ENCODE measurements around the gene SCN1B. TPM values are rescaled to one million over a fixed set of nuclear protein-coding genes. Genes with fewer than 3 reads are reported as not detected.

SCN1B gene
- total and polyA plus RNA-seq, 10 of the 15 experiments (the other 5 are each of a cell fraction or from before 2014, with no cell fraction given), result 0.04 to 0.54 (median 0.11) TPM; not detected in 3

DNA sequence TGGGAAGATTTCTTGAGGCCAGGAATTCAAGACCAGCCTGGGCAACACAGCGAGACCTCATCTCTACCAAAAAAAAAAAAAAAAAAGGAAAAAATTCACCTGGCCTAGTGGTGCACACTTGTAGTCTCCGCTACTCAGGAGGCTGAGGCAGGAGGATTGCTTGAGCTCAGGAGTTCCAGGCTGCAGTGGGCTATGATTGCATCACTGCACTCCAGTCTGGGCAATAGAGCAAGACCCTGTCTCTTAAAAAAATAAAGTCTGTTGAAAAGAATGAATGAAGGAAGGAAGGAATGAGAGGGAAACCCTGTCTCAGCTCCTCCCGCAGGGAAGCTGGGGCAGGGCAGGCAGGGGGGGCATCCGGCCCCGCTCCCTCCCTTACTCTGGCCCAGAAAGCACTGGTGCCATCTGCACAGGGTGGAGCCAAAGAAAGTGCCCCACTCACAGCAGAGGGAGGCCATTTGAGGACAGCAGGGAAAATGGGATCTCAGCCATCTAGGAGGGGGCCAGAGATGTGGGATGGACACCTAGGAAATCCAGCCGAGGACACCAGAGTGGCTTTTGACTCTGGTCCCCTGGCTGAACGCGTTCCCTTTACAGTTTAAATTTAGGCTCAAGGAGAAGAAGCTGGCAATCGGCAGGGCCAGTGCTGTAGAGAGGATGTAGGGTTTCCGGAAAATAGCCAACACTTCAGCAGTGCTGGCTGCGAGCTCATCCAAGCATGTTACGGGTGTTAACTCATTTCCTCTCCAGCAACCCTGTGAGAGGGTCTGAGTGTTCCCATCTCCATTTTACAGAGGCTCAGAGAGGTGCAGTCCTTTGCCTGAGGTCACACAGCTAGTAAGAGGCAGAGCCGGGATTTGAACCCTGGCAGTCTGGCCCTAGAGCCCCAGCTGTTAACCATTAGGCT, 7.7 kb downstream of the SCN1B start:
- CTCF ChIA-PET, result interaction anchor here (0.9 to 2.0 kb wide), 5 partner anchors 9 to 74 kb away, joined by 3 to 5 read pairs (median 3); no protein-coding TSS in a partner anchor
- Histone ChIP-seq H3K36me3 (ENCODE audit: control insufficient read depth in 2 of 2, insufficient read depth in 2 of 2, low read length in 1 of 2) (no peaks in the 10 kb centered on the region), H3K27ac (ENCODE audit: control insufficient read depth, insufficient read depth) (peak overlapping the region; percentile 32; the same call in 1 of the 2 replicates), H3K4me3 (no peak overlapping the region), H4K20me1 (ENCODE audit: control insufficient read depth, insufficient read depth) (no peaks in the 10 kb centered on the region), H2AFZ (ENCODE audit: control insufficient read depth, low read depth, low read length) (peak overlapping the region; percentile 67), H3K4me2 (ENCODE audit: control insufficient read depth, insufficient read depth) (peak overlapping the region; percentile 41; the same call in 1 of the 2 replicates), H3K4me1 (ENCODE audit: control insufficient read depth, insufficient read depth, low read length) (peaks cover 13% of the 10 kb centered on the region), H3K9me3 (replicated peaks; ENCODE audit: control insufficient read depth, insufficient read depth, low read length) (no peaks in the 10 kb centered on the region), H3K9ac (ENCODE audit: control insufficient read depth, insufficient read depth, low read length) (no peak overlapping the region), H3K27me3 (replicated peaks in 1 of 2; ENCODE audit: control insufficient read depth in 2 of 2, insufficient read depth in 2 of 2, low read length in 1 of 2) (peaks cover 0 to 3% of the 10 kb centered on the region in 2 experiments; a peak in 2 of 4 replicates), H3K79me2 (ENCODE audit: control insufficient read depth, insufficient read depth, low read length) (no peaks in the 10 kb centered on the region)
- no TSS peak for BruUV-seq (replicated peaks)
- in situ Hi-C loops (cut with MboI) (no loop called here), intact Hi-C loops (cut with micrococcal nuclease; ENCODE audit: unreplicated experiment) (no loop called here)
- DNase-seq (ENCODE audit: low read depth, low spot score), result peak; percentile 30
- FAIRE-seq, result peak; percentile 80
- RAD21 ChIA-PET (ENCODE audit: unreplicated experiment), result no interaction called here
- 20% methylated on average over 12 of the region's 13 CpGs for WGBS (ENCODE audit: insufficient coverage, insufficient replicate concordance, low lambda C conversion rate, missing lambda C conversion rate)
- TF ChIP-seq FOS (IDR thresholded peaks at IDR 0.05; ENCODE audit: borderline replicate concordance, extremely low read depth, insufficient read length), result no peak
- 0 out of 2 replicates have a peak, but pooled peaks have one; percentile 13 for TF ChIP-seq SPI1 (IDR thresholded peaks at IDR 0.05; ENCODE audit: borderline replicate concordance, insufficient read depth, low read depth, low read length)
- peak; percentile 52; the same call in 1 of the 2 replicates for TF ChIP-seq PAX5 (IDR thresholded peaks at IDR 0.05; ENCODE audit: borderline replicate concordance, low read depth, low read length)
- SMC1A ChIA-PET (ENCODE audit: uncharacterized antibody, unreplicated experiment), result interaction anchor here (0.9 to 1.5 kb wide), 2 partner anchors 10 to 29 kb away, joined by 3 to 4 read pairs; no protein-coding TSS in a partner anchor
- POLR2A ChIA-PET, result no interaction called here
- peak; percentile 50 for ATAC-seq
